ENCODE results near the gene SLC1A2.

DNA sequence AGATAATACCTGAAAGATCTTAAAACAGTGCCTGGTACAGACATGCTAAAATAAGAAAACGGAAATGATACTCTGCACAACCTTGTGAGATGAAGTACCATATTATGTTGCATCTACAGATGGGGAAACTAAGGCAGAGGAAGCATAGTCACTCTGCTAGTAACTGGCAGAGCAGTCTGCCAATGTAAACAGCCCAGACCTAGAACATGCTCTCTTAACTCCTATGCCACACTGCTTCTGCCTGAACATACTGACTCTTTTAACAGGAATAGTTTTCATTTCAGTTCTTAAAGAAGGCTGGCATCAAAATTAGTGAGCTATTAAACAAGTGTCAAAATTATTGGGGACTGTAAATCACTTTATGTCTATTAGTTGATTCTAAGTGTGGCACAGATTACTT, 180.5 kb downstream of the SLC1A2 start:
- TF ChIP-seq ARNTL (CRISPR knock-in tag; IDR thresholded peaks at IDR 0.05; ENCODE audit: borderline replicate concordance, low read depth) = no peak
- TF ChIP-seq, protein P1, sequence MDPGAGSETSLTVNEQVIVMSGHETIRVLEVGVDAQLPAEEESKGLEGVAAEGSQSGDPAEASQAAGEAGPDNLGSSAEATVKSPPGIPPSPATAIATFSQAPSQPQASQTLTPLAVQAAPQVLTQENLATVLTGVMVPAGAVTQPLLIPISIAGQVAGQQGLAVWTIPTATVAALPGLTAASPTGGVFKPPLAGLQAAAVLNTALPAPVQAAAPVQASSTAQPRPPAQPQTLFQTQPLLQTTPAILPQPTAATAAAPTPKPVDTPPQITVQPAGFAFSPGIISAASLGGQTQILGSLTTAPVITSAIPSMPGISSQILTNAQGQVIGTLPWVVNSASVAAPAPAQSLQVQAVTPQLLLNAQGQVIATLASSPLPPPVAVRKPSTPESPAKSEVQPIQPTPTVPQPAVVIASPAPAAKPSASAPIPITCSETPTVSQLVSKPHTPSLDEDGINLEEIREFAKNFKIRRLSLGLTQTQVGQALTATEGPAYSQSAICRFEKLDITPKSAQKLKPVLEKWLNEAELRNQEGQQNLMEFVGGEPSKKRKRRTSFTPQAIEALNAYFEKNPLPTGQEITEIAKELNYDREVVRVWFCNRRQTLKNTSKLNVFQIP (CRISPR knock-in tag; IDR thresholded peaks at IDR 0.05; ENCODE audit: borderline replicate concordance, low read depth) = no peak
- no peak for TF ChIP-seq ESRRG (CRISPR knock-in tag; IDR thresholded peaks at IDR 0.05)
- TF ChIP-seq ZNF70 (CRISPR knock-in tag; IDR thresholded peaks at IDR 0.05) = no peak
- TF ChIP-seq, protein P2, sequence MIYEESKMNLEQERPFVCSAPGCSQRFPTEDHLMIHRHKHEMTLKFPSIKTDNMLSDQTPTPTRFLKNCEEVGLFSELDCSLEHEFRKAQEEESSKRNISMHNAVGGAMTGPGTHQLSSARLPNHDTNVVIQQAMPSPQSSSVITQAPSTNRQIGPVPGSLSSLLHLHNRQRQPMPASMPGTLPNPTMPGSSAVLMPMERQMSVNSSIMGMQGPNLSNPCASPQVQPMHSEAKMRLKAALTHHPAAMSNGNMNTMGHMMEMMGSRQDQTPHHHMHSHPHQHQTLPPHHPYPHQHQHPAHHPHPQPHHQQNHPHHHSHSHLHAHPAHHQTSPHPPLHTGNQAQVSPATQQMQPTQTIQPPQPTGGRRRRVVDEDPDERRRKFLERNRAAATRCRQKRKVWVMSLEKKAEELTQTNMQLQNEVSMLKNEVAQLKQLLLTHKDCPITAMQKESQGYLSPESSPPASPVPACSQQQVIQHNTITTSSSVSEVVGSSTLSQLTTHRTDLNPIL (CRISPR knock-in tag; IDR thresholded peaks at IDR 0.05; ENCODE audit: low read depth) = no peak
- TF ChIP-seq ZC3H10 (CRISPR knock-in tag; IDR thresholded peaks at IDR 0.05) = no peak
- TF ChIP-seq ISL1 (CRISPR knock-in tag; IDR thresholded peaks at IDR 0.05) = no peak
- no peak for TF ChIP-seq TOX (CRISPR knock-in tag; IDR thresholded peaks at IDR 0.05; ENCODE audit: borderline replicate concordance)
- TF ChIP-seq, protein P3, sequence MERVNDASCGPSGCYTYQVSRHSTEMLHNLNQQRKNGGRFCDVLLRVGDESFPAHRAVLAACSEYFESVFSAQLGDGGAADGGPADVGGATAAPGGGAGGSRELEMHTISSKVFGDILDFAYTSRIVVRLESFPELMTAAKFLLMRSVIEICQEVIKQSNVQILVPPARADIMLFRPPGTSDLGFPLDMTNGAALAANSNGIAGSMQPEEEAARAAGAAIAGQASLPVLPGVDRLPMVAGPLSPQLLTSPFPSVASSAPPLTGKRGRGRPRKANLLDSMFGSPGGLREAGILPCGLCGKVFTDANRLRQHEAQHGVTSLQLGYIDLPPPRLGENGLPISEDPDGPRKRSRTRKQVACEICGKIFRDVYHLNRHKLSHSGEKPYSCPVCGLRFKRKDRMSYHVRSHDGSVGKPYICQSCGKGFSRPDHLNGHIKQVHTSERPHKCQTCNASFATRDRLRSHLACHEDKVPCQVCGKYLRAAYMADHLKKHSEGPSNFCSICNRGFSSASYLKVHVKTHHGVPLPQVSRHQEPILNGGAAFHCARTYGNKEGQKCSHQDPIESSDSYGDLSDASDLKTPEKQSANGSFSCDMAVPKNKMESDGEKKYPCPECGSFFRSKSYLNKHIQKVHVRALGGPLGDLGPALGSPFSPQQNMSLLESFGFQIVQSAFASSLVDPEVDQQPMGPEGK (CRISPR knock-in tag; IDR thresholded peaks at IDR 0.05; ENCODE audit: borderline replicate concordance) = no peak
- no peak for TF ChIP-seq RARB (CRISPR knock-in tag; IDR thresholded peaks at IDR 0.05)
- no peak for TF ChIP-seq SNAI2 (CRISPR knock-in tag; IDR thresholded peaks at IDR 0.05)
- no peak for TF ChIP-seq ZFP3 (CRISPR knock-in tag; IDR thresholded peaks at IDR 0.05)
- TF ChIP-seq OSR1 (CRISPR knock-in tag; IDR thresholded peaks at IDR 0.05) = no peak
- no peak for TF ChIP-seq CSDC2 (CRISPR knock-in tag; IDR thresholded peaks at IDR 0.05)

Data from SK-N-SH treated with all-trans-retinoic acid at 6 μM for 48 hours (cell line).